Hematopoietic multipotent progenitor cell treated with erythropoietin and hydrocortisone succinate and interleukin-3 and kit ligand, for 15 days (in vitro differentiated cells): ENCODE measurements around the gene GMEB2.
"Not testable (repeated sequence)": the region's sequence is repeated elsewhere in the genome, so short reads cannot be mapped to it uniquely, and the experiment has no call there.

ENCODE experiments used
- DNase-seq: peaks from one replicate; pipeline ENCODE4 v3.0.0-alpha.2; 2015; ENCODE audit warnings: low spot score

GMEB2 gene

DNA sequence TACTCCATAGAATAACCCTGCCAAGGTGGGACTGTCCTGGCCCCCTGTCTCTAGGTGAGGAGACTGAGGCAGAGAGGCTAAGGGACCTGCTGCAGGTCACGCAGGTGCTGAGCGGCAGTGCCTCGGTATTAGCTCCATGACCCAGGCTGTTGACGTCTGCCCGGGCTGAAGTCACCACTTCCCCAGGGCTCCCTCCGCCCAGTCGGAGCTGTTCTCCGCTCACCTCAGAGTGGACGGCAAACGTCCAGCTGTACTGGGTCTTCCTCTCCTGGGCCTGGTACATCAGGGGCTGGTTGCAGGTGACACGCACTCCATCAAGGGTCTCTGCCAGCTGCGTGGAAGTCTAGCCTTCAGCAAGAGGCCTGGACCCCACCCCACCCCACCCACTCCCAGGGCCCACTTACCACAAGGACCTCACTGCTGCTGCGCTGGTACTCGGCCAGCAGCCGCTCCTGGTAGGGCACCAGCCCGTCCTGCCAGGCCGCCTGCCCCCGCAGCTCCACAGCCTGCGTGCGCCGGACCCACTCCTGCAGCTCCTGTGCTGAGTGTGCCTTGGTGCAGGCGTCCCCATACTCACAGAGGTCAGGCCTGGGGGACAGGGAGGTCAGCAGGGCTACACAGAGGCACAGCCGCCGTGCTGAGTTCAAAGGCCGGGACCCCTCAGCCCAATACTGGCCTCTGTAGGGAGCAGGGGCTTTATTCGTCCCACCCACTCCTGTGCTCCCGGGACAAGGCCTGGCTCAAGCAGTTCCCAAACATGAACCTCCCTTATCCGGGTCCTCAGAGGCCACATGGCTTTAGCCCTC is 56.4 kb downstream of the GMEB2 start:
- no peak for DNase-seq

- no peak for DNase-seq
Measured at GRCh38 chr20:63568986-63569949, 57.6 kb downstream of the GMEB2 start.

- DNase-seq: no peak
Measured at GRCh38 chr20:63568170-63568981, 58.5 kb downstream of the GMEB2 start.

GRCh38 chr20:63567386-63568169 is 59.3 kb downstream of the GMEB2 start:
- DNase-seq: no peak

GRCh38 chr20:63567136-63567385 is 59.8 kb downstream of the GMEB2 start:
- no peak for DNase-seq

DNA sequence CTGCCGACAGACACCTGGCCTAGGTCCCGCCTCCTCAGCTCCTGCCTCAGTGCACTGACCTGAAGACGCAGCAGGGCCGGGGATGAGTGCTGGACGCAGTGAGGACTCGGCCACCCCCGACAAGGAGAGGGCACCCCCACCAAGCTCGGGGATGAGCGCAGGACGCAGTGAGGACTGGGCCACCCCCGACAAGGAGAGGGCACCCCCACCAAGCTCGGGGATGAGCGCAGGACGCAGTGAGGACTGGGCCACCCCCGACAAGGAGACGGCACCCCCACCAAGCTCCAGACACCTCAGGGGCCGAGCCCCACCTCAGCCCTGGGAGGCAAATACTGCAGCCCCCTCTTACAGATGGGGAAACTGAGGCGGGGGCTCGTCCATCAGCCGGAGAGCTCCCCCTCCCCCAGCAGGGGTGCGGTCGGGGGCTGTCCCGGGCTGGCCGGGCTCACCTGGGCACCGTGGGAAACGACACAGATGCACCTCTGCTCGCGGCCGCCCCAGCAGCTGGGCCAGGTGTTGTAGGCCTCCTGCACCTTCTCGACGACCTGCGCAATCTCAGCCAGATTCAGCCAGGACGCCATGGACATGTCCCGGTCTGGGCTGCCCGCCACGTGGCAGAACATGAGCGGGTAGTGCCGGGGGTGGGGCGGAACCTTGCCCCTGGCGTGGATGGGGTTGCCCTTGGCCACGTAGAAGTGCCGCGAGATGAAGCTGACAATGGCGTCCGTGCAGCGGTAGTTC is 60.3 kb downstream of the GMEB2 start:
- no peak for DNase-seq

DNA sequence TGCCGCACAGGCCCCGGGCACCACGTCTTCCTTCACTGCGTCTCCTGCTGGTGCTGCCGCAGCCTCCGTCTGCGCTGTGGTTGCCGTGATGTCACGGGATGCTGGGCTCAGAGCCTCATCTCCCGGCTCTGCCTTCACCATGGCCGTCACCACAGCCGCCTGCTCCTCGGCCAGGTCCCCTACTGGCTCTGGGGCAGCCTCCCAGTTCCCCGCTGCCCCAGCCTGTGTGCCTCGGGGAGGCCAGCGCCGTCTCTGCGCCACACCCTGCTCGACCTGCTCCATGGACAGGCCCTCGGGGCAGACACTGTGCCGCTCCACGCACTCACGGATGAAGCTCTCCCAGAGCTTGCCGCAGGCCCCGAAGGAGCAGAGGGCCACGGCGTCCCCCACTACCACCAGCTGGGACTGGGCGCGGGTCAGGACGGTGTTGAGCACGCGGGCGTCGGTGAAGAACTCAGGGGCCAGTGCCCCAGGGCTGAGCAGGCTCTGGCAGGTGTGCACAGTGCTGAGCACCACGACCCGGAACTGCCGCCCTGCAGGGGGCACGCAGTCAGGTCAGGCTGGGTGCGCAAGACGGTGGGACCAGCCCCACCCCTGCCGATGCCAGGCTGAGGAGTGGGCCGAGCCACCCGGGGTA is 61.1 kb downstream of the GMEB2 start:
- DNase-seq: no peak

GRCh38 chr20:63565021-63565698 is 61.7 kb downstream of the GMEB2 start:
- no peak for DNase-seq

DNA sequence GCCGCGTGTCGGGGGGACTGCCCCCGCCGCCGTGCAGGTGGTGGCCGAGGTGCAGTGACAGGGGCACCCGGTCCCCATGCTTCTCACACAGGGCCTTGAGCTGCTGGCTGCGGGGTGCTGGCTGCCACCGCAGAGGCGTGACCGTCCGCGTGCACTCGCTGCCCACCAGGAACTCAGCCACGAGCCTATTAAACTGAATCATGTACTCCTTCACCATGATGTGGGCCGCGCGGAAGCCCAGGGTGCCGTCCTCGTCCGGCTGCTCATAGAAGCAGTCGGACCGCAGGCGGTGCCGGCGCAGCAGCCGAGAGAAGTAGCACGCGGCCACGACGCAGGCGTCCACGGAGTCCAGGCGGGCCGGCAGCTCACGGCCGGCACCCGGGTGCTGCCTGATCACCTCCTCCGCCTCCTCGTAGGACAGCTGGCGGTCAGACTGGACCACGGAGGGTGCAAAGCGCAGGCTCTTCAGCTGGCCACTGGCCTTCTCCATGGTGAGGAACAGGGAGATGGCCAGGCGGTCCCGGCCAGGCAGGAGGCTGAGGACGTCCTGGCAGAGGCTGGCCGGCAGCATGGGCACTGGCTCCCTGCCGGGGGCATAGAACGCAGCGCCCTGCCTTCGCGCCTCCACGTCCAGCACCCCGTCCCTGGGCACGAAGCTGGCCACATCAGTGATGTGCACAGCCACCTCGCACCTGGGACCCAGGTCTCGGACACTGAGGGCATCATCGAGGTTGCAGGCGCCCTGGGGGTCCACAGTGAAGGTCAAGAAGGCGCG is 62.7 kb downstream of the GMEB2 start:
- DNase-seq: no peak

GRCh38 chr20:63563225-63563935 is 63.5 kb downstream of the GMEB2 start:
- DNase-seq: no peak

- DNase-seq: no peak
Measured at GRCh38 chr20:63562461-63563224, 64.3 kb downstream of the GMEB2 start.

DNA sequence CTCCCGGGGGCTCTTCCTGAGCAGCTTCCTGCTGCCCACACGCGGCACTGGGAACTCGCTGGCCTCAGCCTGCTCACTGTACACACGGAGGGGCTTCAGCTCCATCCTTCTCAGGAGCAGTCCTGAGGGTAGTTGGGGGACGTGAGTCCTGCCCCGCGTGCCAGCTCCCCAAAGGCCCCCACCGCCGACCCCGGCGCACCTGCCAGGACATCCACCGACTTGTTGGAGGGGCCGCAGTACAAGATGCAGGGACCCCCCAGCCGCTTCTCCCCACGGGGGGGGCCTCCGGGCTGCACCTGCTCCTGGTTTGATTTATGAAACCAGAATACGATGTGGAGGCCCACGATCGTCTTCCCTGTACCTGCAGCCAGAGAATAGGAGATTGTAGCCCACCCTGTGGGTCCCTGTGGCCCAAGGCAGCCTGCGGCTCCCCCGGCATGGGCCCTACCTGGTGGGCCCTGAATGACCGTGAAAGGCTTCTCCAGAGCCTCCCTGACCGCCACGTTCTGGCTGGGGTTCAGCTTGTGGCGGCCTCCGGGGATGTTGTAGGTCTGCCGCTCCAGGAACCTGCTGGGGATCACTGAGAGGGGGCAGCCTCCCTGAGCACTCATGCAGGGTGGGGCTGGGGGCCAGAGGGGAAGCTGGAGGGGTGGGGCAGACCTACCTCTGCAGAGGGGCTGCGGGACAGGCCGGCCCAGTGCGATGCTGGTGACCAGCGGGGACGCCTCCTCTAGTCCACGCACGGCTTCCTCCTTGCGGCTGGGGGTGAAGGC is 65.1 kb downstream of the GMEB2 start:
- DNase-seq: no peak

GRCh38 chr20:63560856-63561609 is 65.9 kb downstream of the GMEB2 start:
- no peak for DNase-seq

- DNase-seq: no peak
Measured at GRCh38 chr20:63560333-63560805, 66.5 kb downstream of the GMEB2 start.

- DNase-seq: not testable (repeated sequence)
Measured at GRCh38 chr20:63559485-63560332, 67.2 kb downstream of the GMEB2 start.
